ENCODE data around the gene ANKIB1. TPM values are rescaled to one million over a fixed set of nuclear protein-coding genes. Genes with fewer than 3 reads are reported as not detected.

Gene ANKIB1
- total and polyA plus RNA-seq, 9 of the 15 experiments (the other 6 are each of a cell fraction or from before 2014, with no cell fraction given): 5.9 to 25.2 (median 16.1) TPM

DNA sequence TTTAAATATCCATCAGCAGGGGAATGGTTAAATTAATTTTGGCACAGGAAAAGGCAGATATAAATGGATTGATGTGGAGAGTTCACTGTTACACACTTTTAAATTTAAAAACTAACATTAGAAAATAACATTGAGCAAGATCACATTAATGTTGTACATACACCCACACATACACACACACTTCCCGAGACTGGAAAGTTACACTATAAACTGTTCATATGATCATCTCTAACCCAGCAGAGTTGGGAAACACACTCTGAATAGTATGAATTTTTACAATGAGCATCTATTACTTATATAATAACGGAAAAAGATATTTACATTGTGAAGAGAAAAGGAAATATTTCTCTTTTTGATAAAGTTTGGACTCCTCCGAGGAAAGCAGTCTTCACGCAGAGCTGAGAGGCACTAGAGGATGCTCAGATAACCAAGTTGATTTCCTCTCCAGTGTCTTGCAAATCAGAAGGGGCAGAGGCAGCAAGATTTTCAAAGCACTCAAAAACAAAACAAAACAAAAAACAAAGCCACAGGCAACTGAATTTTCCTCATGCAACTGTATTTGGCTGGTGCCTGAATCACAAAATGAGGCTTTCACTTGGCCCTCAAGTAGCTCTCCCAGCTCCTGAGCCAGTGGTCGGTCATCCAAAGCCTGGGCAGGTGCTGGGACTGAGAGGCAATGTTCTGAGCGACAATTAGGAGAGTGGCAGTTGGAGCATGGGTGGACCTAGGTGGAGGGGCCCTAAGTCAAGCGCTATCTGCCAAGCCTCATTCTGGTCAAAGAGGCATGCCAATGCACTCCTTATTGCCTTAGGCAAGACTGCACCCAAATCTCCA, 191.1 kb downstream of the ANKIB1 start:
- Histone ChIP-seq H3K27ac (ENCODE audit: extremely low read depth, low read depth, low read length) (no peak overlapping the region), H2AFZ (ENCODE audit: low read depth, low read length) (peak overlapping the region; percentile 42; the same call in 1 of the 2 replicates), H3K9me3 (replicated peaks; ENCODE audit: control insufficient read depth, insufficient read depth, low read depth, low read length) (0 out of 2 replicates have a peak, but pooled peaks cover 1% of the 10 kb centered on the region), H3K79me2 (ENCODE audit: control insufficient read depth, insufficient read depth, low read length) (no peaks in the 10 kb centered on the region), H3K27me3 (ENCODE audit: control insufficient read depth in 2 of 2, insufficient read depth in 2 of 2, low read length in 2 of 2) (no peaks in the 10 kb centered on the region), H3K36me3 (ENCODE audit: control insufficient read depth, insufficient read depth, low read length) (no peaks in the 10 kb centered on the region), H3K4me3 (no peak overlapping the region), H3K9me1 (ENCODE audit: control insufficient read depth, insufficient read depth, low read length) (no peaks in the 10 kb centered on the region), H3K4me1 (replicated peaks in 1 of 2; ENCODE audit: control insufficient read depth in 2 of 2, insufficient read depth in 2 of 2, low read length in 2 of 2) (no peaks in the 10 kb centered on the region; a peak in 2 of 5 replicates), H3K4me2 (ENCODE audit: insufficient read depth, low read length) (no peak overlapping the region), H3K9ac (ENCODE audit: insufficient read depth in 1 of 2, low read depth in 2 of 2, low read length in 2 of 2) (no peak overlapping the region), H4K20me1 (replicated peaks; ENCODE audit: control insufficient read depth, insufficient read depth, low read length) (no peaks in the 10 kb centered on the region)
- 41% methylated on average over 7 of the region's 7 CpGs for WGBS (ENCODE audit: insufficient coverage, low coverage, missing lambda C conversion rate)
- FAIRE-seq (no peak), ATAC-seq (peak; percentile 36), DNase-seq (ENCODE audit: extremely low read depth in 1 of 4, low spot score in 3 of 4) (no peak)
- ChIA-PET POLR2A (interaction anchor here (1.1 kb wide), 1 partner anchor 11 kb away, joined by 3 read pairs; no protein-coding TSS in a partner anchor), CTCF (ENCODE audit: low intra/inter-chr PET ratio) (no interaction called here)
- intact Hi-C loops (cut with micrococcal nuclease): no loop called here
- in situ Hi-C loops (cut with MboI): loop anchor here (10.0 kb wide), 1 partner anchor 302 kb away; the partner anchor contains the start of gene CYP51A1
- TF ChIP-seq HNRNPK (IDR thresholded peaks at IDR 0.05; ENCODE audit: low read depth, low read length, poor library complexity, severe bottlenecking) (no peak), RBM34 (IDR thresholded peaks at IDR 0.05; ENCODE audit: borderline replicate concordance, insufficient read depth, low read length) (no peak), KDM1A (IDR thresholded peaks at IDR 0.05) (no peak), ETV1 (tag; conservative IDR thresholded peaks at IDR 0.05; ENCODE audit: low read depth) (no peak), XRCC5 (IDR thresholded peaks at IDR 0.05; ENCODE audit: low read depth, low read length) (no peak), PHF8 (IDR thresholded peaks at IDR 0.05; ENCODE audit: borderline replicate concordance, low read length) (no peak), SREBF2 (CRISPR knock-in tag; IDR thresholded peaks at IDR 0.05) (no peak), TAL1 (IDR thresholded peaks at IDR 0.05) (no peak), THRAP3 (IDR thresholded peaks at IDR 0.05; ENCODE audit: borderline replicate concordance) (no peak), MTA3 (IDR thresholded peaks at IDR 0.05; ENCODE audit: borderline replicate concordance) (no peak)
- BruUV-seq (replicated peaks): no TSS peak

All from K562 (cell line).